Brain pericyte (primary cell): ENCODE results near the gene HIVEP3.

Experiments
- DNase-seq: peaks from one replicate; pipeline ENCODE4 v3.0.0-alpha.2; 2012; ENCODE audit warnings: low read depth, low spot score

Gene HIVEP3

DNA sequence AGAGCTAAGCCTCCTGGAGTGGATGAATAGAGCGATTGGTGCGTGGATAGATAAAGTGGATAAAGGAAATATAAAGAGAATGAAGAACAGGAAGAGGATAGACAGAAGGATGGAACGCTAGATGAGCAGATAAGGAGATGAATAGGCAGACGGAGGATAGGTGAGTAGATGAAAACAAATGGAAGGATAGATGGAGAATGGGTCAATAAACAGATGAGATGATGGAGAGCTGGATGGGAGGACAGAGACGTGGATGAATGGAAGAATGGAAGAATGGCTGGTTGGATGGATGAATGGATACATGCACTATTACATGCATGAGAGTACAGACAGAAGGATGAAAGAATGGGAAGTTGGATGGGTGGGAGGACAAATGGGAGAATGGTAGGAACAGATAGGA, 399.1 kb downstream of the HIVEP3 start:
- DNase-seq, result no peak

DNA sequence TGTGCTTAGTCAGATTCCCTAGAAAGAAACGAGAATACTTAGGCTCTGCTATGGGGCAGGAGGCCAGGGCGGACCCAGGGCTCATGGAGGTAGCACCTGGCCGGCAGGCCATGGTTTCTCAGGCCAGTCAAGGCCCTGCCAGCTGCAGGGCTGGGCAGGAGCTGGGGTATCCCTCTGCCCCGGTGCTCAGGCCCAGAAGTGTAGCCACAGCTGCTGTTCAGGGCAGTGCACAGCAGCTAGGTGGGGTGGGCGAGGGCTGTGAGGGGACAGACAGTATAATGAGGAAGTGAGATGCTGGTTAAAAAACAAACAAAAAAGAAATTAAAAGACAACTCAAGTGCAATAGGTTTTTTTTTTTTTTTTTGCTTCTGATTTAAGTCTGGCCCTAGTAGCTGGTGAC, 400.3 kb downstream of the HIVEP3 start:
- DNase-seq, result no peak

DNA sequence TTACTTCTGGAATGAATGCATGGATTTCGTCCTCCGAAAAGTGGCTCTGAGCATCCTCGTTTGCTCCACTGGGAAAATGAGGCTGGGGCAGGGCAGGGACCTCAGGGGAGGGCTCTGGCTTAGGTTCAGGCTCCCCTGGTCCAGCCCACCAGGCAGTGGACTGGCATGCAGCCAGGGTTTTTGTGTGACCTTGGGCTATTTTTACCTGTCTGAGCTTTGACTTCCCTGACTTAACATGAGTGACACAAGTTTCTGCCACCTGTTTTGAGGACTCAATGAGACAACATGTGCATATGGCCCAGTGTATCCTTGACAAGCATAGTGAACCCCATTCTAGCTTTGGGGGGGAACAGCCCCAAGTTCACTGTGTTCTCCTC, 401.7 kb downstream of the HIVEP3 start:
- no peak for DNase-seq

DNA sequence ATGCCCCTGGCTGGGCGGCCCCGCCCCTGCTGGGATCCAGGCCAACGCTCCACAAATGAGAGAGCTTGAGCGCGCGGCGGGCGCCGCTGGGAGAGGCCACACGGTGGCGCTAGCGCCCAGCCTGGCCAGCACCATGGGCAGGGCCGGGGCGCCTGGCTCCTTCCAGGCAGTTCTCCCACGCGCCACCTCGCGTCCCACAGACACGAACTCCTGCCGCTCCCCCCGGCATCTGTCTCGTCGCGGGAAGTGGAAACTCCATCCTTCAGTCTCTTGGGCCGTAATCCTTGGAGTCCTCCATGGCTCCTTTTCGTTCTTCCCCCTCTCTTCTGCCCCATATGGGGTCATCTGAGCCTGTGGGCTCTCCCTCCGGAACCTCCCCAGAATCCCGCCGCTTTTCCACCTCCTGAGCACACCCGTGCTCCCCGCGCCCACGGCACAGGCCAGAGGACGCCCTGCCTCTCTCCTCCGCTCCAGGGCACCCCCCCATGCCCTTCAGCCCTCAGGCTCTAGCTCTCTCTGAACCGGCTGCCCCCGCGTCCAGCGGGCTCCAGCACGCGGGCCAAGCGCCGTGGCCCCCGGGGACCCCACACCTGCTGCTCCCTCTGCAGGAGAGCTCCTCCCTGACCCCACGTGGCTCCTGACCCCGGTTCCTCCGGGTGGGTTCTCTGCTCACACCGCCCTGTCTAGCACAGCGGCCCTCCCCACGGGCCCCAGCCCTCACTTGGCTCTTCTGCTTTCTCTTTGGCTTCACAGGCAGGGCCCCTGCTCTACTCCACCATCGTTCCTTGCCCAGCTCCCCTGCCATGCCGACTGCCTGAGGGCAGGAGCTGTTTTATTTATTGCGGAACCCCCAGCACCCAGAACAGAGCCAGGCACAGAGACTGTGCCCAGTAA, 402.3 kb downstream of the HIVEP3 start:
- DNase-seq, result peak; percentile 80

DNA sequence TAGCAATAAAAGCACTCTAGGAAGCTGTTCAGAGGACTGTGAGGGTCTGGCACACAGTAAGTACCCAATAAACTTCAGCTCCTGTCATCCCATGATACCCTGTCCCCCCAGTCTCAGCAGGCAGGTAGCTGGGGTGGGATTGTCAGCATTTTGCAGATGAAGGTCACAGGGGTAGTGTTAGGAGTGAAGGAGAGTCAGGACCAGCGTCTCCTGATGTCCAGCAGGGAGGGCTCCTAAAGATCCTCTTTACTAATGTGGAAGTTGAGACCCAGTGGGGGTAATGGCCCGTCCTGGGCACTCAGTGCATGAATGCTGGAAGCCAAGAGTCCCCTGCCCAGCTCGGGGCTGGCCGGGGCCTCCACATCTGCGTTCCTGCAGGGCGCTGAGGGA, 402.9 kb downstream of the HIVEP3 start:
- DNase-seq, result no peak

DNA sequence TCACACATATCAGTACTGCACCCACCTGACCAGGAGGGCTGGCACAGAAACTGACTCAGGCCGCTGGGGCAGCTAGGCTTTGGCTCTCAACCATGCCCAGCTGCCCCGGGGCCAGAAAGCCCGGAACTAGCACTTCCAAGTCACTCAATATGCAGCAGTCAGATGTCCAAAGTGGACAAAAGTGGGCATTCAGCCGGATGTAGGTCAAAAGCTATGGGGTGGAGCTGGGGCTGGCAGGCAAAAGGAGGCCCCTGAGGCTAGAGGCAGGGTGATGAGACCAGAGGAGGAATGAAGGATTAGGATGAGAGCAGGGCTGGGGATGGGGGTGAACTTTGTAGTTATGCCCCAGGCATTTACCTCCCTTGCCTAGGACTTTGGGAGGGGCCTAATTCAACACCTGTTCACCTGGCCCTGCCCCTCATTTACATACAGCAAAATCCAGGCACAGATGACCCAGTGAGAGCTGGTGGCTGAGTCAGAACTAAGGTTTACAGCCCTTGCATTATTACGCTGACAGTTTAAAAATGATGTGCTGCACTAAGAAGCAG, 403.5 kb downstream of the HIVEP3 start:
- no peak for DNase-seq

DNA sequence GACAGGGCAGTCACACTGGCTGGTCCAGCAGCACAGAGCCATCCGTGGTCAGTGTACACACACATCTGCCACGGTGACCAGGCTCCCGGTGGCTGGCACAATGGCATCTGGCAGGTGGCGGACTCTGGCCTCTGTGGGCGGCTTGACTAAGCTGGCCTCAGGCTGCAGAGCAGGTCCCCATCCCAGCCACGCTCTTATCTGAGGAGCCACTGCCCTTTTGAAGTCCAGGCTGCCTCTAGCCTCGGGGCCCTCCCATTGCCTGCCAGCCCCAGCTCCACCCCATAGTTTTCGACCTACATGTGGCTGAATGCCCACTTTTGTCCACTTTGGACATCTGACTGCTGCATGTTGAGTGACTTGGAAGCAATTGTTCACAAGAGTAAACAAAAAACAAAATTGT, 404.3 kb downstream of the HIVEP3 start:
- DNase-seq, result no peak

DNA sequence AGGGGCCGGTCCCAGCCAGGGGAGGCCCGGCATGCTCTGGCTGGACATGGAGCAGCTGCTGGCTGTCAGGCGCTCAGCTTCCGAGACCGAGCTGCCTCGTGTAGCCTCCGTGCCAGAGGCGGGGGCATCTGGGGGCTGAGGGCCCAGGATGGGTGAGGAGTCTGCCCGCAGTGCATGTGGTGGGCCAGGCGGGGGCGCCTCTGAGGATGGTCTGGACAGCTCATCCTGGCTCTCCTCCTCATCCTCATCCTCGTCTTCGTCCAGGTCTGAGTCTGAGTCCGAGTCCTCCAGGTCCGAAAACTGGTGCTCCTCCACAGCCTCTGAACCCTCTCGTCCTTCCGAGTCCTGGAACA, 405.4 kb downstream of the HIVEP3 start:
- DNase-seq, result no peak

DNA sequence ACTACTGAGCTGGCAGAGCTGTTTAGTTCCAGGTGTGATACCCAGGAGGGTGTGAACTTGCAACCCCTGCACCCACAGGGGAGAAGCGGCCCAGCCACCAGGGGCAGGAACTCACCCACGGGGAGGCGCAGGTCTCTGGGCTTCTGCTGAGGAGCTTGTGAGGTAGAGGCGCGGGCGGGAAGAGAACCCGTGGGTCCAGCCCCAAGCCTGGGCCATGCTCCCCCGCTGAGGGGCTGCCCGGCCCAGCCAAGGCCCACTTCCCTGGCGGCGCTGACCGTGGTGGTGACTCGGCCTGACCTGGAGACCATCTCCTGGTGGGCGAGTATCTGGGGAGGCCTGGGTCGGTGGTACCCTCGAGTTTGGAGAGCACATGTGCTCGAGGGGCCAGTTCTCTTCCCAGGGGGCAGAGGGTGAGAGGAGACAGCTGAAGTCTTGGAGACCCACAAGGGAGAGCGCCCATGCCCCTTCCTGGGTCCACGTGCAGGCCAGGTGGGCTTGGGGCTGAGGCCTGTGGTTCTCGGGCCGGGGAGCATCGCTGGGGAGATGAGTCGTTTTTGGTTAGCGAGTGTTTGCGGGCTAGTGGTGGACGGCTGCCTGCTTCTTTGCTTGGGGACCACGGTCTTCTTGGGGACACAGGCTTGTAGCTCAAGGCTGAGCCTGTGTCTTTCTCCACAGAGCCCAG, 405.9 kb downstream of the HIVEP3 start:
- no peak for DNase-seq

DNA sequence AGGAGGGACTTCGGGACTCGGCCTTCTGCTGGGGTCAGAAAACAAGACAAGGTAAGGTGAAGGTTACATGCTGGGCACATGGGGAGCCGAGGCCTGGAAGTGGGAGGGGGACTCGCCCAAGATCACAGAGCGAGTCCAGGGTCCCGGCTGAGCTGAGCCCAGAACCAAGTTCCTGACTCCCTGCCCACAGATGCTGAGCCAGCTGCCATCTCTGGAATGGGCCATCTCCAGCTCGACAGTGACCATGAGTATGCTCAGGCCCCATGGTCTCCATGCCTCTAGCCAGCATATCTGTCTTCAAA, 407.5 kb downstream of the HIVEP3 start:
- DNase-seq, result no peak

DNA sequence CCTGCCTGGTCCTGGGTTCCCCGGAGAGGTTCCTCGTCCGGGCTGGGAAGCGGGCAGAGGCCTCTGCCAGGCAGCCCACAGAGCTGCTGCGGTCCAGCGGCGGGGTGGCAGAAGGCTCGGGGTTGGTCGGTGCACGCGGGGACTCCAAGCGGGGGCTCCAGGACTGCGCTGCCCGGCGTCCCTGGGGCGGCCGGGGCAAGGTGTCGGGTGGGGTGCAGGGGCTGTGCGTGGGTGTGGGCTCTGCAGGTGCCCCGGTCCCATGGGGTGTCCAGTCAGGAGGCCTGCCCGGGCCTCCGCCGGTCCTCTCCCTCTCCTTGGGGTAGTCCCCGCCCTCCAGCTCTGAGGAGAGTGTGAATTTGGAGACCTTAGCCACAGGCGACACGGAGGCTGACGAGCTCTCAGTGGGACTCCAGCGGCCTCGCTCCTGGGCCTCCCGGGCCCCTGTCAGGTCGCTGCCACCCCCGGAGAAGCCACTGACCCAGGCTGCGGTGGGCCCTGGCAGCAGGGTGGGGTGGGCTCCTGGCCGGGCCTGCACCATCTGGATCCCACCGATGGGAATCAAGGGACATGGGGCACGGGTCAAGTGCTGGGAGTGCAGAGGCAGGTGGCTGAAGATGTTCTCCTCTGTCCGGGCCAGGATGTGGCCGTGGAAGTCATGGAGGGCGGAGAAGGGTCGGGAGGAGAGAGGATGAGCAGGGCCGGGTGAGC, 408.0 kb downstream of the HIVEP3 start:
- DNase-seq, result no peak

DNA sequence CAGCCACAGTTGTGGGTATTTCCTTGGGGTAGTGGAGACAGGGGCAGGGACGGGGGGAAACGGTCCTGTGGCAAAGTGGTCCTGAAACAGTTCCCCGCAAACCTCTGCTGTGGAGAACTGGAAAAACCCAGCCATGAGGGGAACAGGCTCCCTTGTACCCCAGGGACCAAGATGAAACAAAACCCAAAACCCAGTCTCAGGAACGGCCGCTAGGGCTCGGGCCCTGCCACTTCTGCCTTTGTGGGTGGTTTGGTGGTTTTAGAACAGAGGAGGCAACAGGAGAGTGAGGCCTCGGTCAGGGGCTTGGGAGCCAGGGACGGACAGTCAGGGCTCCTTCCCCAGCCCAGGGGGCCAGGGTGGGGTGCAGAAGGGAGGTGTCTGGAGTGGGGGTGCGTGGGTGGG, 409.5 kb downstream of the HIVEP3 start:
- DNase-seq, result no peak

DNA sequence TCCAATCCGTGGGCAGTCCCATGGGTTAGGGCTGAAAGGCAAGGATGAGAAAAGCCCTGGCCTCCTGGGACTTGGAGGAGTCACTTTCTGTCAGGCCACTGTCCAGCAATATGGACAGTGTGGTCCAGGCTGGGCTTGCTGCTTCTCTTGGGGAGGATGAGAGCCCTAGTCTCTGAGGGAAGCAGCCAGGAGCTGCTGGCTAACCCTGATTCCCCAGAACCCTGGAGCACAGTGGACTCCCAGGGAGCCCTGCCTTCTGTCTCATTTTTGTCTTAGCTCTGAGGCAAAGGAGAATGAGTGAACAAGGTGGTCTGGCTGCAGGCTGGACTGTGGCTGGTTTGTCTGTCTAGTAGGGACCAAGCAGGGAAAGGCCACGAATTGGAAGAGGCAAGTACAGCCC, 410.4 kb downstream of the HIVEP3 start:
- DNase-seq, result no peak

DNA sequence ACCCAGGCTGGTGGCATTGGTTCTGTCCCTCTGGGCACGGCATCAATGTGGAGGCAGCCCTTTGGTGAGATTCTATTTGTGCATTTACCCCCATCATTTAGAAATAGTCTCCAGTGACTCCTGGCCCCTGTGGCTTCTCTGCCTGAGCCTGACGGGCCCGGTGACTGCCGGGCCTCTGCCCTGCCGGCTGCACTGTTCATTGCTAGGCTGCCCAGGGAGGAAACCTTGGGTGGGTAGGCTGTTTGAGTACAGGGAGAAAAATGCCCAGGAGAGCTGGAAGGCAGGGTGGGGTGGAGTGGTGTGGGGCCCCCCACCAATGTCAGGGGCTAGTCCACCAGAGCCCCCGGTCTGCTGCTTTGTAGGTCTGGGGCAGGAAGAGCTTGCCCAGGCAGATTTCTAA, 410.9 kb downstream of the HIVEP3 start:
- no peak for DNase-seq

DNA sequence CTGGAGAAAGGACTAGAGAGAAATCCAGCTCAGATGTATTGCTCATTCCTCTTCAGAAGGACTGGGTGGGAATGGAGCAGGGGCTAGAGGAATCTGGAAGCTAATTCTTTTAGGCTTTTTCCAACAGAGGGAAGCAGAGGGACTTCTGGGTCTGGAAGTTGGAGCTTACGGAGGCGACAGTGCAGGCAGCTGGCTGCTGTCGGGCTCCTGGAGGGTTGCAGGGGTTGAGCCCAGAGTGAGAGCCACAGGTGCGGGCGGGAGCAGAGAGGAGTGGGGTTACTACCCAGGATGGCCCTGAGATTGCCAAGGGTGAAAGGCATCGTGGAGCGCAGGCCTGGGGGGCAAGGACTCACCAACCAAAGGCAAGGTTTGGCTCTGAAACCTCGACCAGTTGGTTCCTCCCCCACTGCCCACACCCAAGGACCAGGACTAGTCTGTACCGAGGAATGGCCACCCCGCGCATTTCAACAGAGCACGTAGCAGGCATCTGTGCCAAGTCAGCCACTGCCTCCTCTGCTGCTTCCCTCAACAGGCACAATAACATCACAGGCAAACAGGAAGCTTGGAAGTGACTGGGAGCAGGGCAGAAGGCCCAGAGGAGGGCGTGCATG, 411.5 kb downstream of the HIVEP3 start:
- DNase-seq, result no peak

DNA sequence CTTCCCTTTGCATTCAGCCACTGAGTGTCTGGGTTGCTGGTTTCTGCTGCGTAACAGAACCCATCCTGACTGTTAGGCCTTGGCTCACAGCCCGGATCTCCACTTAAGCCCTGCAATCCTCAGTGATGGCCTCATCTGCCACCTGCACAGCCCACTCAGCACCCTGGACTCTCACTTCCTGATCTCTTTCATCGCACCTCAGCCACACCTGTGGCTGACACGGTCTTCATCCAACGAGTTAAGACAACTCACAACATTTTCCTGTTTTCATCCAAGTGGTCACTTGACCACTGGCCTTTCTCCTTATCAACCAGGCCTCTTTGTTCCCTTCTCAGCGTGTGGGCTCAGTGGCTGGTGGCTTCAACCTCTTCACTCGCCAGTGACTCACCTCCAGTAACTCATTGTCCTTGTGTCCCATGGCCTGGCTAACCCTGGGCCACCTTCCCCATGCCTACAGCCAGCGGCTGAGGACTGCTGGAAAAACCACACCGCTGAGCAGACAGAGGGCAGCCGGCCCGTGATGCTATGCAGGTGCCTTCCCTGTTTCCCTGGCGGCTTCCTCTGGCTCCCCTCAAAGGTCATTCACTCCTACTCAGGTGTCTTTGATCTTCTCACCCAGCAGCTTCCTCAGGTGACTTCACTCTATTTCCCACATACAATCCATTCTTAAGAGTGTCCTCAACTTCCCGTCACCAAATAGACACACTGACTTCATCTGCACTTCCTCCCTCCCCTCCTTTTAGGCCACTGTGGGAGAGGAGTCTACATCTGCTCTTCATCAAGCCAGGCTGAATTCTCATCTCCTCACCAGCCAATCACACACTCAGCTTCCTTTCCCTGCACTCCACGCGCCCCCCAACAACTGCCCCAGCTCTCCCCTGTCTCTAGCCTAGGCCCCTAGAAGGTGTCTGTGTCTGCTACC, 414.3 kb downstream of the HIVEP3 start:
- DNase-seq, result no peak

DNA sequence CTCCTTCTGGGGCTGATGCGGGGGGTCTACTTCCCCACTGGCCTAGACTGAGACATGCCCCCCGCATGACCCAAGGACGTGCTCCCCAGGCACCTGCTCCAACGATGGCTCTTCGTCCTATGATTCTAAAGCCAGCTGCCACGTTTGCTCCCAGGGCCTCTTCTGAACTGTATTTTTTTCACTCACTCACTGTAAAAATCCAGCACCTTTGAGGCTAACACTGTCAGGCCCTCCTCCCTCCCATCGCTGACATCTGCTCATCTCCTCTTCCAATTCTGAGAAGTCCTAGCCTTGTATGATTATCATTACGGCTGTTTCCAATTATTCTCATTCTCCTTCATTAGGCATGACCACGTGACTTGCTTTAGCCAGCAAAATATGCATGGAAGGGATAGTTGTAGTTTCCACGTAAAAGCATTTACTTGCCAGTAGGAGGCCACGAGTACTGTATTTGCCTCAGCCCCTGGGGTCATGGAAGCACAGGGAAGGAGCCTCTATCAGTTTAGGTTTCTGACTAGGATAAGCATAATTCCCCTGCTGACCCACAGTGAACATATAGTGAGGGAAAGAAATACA, 415.1 kb downstream of the HIVEP3 start:
- DNase-seq, result no peak

DNA sequence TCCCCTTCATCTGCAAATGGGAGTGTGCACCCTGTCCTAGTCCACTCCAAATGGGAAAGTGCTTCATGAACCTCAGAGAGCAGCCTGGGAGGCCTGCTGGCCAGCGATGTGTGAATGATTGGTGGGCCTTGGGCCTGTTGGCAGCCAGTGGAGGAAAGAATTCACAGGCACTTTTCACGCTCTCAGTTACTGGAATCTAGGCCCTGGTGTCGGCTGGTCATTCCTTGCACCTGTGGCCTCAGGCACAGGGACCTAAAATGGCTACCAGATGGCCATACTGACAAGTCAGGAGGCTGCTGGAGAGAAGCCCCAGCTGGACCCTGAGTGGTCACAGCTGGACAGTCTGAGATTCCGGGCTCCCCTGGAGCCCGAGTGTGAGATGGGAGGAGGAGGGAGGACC, 415.8 kb downstream of the HIVEP3 start:
- no peak for DNase-seq

DNA sequence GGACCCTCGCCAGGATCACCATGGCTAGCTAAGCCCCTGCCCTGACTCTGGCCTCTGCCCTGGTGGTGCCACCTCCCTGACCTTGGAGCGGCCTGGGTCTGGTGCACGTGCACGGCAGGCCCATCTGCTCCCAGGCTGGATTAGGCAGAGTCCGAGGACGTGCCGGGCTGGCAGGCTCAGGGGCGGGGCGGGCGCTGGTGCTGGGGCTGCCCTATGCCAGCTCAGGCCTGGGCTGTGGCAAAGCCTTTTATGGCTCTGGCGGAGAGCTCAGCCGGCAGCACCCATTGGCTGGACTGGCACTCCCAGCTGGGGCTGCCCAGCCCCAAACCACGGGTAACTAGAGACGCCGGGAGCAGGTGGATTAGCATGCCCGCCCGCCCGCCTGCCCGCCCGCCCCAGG, 417.1 kb downstream of the HIVEP3 start:
- no peak for DNase-seq

DNA sequence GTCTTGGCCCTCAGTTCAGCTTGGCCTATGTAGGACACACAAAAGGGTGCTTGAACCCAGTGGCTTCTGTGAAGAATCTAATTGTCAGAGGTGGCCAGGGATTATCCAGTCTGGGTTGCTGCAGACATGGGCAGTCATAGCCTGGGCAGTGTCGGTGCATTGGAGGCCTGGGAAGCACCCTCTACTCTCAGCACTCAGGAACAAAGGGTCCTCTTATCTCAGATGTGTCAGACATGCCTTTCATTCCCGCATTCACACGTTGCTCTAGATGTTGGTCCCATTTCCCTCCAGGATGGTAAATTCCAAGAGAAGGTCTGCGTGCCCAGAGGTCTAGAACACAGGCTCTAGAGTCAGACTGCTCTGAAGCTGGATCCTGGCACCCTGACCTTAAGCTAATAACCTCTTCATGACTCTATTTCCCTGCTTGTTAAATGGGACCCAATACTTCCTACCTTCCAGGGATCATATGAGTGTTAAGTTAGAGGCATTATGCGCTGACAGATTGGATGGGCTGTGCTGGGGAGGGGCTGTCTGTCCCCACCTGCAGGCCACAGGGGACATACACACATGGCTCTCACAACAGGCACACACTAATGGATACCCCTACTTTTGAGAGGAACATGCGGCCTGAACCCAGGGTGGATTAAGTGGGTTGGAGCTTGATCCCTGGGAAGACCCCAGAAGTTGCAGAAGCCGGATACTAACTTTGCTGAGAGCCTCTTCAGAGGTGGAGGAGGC, 417.8 kb downstream of the HIVEP3 start:
- DNase-seq, result no peak
